GM21423 (cell line): ENCODE measurements around the gene SUCO.
"Not testable (repeated sequence)": the region's sequence is repeated elsewhere in the genome, so short reads cannot be mapped to it uniquely, and the experiment has no call there.

Source experiments
- ATAC-seq: cut with Tn5 transposase; IDR thresholded peaks from one replicate; pipeline ENCODE4 v1.9.1; 2021; ENCODE audit warnings: mild to moderate bottlenecking, moderate library complexity; ENCODE audit not compliant: unreplicated experiment

Gene SUCO

DNA sequence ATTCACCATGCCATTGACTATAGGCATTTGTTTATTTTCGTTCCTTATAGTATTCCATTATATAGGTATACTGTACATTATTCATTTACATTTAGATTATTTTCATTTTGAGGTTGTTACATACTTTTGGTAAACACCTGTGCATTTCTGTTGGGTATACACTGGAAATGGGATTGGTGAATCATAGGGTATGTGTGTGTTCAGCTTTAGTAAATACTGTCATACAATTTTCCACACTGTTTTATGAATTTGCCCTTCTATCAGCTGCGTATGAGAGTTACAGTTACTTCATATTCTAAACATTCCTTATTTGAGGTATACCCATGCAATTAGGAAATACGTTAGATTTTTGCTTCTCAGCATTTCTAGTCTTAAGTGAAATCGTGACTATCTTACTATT, 70.9 kb downstream of the SUCO start:
- no peak for ATAC-seq

DNA sequence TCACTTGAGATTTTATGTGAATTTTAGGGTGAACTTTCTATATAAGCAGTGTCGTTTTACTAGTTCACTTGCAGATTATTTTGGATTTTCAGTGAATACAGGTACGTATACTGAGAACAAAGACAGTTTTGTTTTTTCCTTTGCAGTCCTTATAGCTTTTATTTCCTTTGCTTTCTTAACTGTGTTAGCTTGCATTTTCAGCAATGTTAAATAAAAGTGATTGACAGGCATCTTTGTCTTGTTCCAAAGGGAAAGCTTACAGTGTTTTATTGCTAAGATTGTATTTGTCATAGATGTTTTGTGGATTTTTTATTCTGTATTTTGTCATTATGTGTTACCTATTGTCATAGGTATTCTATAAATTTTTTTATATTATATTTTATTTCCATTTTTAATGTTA, 72.7 kb downstream of the SUCO start:
- ATAC-seq = no peak

DNA sequence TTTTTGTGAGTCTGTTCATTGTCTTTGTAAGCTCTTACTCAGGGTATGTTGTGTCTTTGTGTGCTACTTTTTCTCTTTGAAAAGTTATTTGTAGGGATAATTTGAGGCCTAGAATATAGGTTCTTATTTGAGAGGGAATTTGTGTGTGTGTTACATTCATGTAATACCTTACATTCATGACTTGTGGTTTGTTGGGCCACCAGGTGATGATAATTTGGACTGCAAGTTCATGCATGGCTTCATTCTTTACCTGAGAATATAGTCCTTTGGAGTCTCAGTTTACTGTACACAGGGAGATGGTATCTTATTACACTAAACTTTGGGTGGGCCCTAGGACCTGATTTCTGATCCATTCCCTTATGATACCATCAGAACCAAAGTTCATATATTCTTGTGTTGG, 74.2 kb downstream of the SUCO start:
- ATAC-seq = no peak

DNA sequence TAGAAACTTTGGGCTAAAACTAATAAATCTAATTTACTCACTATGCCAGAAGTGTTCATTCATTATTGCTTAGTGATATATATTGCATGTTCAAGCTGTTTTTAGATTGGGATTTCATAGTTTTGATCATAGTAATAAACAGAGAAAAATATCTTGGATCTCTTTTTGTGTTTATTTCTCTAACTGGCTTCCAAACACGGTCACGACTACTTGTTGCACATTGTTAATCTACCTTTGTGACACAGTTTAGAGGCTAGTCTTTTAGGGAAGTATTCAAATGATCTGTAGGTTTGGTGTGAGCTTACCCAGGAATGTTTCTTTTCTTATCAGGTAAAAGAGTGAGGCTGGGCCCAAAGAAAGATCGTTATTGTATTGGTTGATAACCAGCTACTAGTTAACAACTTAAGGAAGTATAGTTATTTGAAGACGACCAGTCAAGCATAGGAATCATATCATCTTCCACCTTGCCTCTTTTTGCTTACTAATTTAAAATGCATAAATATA, 75.2 kb downstream of the SUCO start:
- no peak for ATAC-seq

DNA sequence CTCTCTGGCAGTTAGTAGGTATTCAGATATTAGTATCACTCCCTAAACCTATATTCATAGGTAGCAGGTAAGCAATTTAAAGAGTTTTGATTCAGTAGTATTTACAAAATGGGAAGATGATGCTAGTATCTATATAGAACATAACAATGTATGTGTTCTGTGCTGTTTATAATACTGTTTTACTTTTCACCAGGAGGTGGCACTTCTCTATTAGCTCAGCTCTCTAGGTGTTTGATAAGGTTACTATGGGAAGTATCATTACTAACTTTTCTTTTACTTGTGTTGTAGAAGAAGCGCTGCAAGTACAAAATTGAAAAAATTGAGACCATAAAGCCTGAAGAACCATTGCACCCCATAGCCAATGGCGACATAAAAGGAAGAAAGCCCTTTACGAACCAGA, 76.6 kb downstream of the SUCO start:
- no peak for ATAC-seq

DNA sequence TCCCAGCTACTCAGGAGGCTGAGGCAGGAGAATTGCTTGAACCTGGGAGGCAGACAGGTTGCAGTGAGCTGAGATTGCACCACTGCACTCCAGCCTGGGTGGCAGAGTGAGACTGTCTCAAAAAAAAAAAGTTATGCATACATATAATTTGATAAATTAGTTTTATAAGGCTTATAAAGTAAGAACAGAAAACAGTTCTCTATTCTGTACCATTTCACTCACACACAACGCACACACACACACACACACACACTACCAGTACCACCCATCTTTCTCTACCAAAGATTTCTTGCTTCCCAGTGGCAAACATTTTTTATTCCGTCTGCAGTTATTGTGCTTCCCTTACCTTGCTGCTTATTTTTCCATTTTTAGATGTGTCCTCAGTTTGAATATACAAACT, 79.5 kb downstream of the SUCO start:
- ATAC-seq = no peak

DNA sequence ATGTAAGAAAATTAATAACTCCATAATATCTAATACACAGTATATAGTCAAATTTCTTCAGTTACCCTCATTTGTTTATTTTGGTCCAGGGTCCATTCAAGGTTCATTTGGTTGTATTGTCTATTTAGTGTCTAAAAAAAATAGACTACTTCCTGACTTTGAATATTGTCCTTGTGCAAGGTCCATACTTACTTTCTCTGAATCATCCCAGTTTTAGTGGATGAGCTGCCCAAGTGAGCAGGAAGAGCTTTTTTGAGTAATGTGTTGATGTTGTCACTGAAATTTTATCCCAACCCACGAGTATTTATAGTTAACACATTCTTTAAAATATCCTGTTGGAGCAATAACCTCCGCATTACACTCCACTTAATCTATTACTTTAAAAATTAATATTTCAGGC, 80.3 kb downstream of the SUCO start:
- ATAC-seq = no peak

DNA sequence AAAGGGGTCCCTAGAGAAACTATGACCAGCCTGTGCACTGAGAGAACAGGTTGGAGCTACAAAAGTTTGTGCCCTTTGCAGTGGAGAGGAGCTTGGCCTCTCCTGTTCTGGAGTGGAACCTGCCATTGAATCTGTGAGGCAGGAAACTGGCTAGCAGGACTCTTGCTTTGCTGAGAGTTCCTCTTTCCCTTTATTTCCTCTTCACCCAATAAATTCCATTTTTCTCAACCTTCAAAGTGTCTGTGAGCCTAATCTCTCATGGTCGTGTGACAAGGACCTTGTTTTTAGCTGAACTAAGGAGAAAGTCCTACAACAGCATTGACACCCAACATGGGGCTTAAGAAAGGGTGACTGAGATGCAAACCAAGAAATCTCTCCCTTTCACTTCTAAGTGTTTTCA, 83.2 kb downstream of the SUCO start:
- no peak for ATAC-seq

DNA sequence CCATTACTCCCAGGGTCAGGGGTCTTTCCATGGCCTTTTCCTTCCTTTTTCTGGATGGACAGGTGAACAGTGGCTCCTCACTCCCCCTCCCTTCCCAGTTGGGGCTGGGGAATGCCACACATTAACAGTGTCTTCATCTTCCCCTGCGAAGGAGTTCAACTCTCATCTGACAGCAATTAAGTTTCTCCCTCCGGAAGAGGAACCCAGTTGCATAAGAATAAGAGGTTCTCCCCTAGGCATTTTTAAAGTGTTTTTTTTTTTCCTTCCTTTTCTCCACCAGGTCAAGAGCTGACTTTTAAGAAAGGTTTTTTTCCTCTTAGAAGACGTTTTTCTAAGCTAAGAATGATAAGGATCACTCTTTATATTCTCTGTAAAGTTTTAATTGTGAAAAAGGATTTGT, 83.7 kb downstream of the SUCO start:
- no peak for ATAC-seq

DNA sequence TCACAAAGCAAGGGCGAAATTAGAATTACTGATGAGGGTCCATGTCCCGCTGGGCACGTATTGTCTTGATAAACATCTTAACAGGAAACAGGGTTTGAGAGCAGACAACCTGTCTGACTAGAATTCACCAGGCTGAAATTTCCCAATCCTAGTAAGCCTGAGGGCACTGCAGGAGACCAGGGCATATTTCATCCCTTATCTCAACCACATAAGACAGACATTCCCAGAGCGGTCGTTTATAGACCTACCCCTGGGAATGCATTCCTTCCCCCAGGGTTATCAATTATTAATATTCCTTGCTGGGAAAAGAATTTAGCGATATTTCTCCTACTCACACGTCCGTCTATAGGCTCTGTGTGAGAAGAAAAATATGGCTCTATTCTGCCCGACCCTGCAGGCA, 87.7 kb downstream of the SUCO start:
- ATAC-seq = not testable (repeated sequence)

DNA sequence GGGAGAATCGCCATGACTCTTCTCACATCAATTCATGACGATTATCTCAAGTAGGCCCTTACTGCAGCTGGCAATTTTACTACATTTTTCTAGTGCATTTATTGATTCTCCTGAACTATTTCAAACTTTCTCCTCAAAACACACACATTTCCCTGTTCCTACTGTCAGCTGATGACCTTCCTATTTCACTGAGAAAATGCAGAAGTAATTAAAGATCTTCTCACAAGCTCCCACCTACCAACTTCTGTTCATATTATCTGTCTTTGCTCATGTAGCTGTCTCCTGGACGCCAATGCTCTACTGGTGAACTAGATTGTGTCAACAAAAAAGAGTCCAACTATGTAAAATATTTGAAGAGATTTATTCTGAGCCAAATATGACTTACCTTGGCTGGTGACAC, 89.6 kb downstream of the SUCO start:
- no peak for ATAC-seq

DNA sequence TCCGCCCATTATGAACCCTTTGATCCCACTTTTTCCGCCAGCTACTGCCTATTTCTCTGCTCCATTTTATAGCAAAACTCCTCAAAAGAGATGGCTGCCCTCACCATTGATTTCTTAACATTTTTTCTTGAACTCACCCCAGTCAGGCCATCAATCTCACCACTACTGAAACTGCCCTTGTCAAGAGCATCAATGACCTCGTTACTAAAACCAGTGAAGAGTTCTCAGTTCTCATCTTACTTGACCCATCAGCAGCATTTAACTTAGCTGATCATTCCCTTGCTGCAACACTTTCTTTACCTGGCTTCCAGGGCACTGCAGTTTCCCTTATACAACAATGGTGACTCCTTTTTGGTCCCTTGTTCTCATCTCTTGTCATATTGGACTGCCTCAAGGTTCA, 90.8 kb downstream of the SUCO start:
- ATAC-seq = no peak

DNA sequence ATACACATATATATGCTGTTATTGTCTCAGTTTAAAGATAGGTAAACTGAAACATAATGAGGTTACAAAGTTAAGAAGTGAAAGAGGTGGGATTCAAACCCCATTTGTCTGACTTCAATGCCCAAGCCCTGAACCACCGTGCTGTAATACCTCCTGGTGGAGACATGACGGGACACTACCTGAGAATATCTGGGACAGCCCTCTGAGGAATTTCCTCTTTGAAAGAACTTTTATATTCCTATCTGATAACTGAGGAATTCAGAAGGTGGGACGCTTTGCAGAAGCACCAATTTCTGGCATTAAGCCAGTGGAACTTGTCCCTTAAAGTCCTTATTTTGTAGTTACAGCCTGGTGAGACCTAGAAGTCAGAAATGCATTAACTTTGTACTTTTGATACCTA, 93.9 kb downstream of the SUCO start:
- no peak for ATAC-seq

DNA sequence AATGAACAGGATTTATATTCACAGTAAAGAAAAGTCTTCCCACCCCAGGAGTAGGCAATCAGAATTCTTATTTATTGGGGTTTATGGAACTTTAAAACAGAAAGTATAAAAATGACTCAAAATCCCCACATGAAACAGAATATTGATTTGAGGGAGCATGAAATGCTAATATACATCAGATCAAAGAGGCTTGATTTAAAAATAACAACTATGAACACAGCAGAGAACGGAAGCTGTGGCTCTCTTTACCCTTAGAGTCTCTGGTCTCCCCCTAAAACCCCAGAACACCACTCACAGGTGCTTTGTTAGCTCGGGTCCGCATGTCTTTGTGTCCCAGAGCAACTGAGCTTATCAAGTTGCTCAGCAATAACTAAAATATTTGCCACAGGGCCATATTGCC, 94.8 kb downstream of the SUCO start:
- no peak for ATAC-seq

DNA sequence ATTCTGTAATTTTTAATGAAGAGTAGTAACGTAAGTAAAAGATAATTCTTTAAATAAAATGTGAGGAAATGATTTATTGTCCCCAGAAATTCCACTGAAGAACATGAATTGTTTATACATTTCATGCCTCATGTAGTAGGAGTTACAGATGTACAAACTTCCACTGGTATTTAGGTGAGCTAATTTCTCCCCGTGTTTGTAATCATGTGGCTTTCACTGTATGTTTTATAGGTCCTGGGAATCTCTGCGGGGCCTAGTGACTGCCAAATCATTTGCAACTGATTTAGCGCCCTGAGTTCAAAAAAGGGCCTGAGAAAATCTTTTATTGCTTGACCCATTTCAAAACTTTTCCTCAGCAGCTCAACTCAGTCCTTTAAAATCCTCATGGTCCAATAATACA, 95.5 kb downstream of the SUCO start:
- ATAC-seq = no peak

DNA sequence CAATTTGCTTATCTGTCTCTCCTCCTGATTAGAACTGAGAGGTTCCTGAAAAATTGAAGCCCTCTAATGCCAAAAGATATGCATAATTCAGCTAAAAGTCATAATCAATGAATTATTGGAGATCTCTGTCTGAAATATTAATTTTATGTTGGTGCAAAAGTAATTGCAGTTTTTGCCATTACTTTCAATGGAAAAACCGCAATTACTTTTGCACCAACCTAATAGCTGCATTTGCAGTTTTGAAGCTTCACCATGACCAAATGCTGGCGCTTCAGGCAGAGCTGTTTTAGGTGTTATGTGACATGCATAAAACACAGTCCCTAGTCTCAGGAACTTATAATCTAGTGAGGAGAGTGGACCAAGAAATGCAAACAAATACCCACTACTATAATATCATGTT, 96.2 kb downstream of the SUCO start:
- ATAC-seq = no peak

DNA sequence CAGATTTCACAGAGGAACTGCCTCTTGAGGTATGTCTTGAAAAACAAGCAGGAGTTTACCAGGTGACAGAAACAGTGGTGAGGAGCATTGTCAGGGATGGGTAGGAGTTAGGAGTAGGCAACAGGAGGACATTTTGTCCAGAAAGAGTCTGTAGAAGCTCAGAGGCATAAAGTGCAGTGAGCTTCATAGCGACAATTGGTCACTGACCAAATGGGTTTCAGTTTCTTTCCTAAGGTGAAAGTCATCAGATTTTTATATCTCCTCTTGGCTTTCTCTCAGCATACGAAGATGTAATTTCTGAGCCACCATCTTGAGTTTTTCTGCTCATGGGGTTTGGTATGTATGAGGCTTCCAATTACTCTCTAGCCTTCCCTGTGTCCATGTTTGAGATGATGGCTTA, 96.7 kb downstream of the SUCO start:
- ATAC-seq = no peak

DNA sequence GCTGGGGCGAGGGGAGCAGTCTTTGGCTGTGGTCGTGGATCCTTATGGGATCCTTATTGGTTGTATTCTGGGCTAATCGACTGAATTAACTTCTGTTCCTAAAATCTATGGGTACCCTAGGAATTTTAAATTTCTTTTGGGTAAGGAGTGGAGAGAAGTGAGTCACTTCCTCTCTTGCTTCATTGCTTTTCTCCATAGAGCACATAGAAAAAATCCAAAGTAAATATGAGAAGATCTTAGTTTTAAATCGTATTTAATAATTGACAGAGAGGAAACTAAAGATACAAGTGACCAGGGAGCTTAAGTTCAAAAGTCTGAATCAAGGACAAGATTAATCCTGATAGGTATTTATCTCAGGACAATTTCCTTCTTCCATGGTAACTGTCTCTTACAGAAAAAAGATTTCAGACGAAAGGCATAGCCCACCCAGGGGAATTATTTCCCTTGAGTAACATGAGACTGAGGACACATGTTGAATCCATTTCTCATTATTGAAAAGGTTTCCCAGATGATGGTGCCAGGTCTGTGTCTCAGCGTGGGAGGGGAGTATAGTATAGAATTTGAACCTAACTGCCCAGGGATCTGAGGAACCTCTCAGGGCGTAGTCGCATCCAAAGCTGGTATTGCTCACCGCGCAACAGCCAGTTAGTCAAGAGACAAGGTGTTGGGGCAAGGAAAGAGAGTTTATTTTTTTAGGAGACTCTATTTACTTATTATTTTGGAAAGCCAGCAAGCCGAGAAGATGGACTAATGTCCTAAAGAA, 97.3 kb downstream of the SUCO start:
- ATAC-seq = no peak

DNA sequence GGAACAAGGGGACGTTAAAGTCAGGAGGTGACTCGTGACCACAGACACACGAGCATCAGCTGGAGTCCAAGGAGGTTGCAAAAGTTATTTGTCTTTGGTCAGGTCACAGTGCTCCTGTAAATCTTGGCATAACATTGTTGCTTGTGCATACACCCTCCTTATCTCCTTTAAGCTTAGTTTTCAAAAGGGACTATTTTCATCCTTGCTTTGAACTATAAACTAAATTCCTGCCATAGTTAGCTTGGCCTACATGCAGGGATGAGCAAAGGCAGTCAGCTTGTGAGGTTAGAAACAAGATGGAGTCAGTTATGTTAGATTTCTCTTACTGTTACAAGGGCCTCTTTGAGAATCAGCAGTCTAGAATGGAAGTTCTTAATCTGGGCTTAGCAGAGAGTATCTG, 97.9 kb downstream of the SUCO start:
- ATAC-seq = no peak

DNA sequence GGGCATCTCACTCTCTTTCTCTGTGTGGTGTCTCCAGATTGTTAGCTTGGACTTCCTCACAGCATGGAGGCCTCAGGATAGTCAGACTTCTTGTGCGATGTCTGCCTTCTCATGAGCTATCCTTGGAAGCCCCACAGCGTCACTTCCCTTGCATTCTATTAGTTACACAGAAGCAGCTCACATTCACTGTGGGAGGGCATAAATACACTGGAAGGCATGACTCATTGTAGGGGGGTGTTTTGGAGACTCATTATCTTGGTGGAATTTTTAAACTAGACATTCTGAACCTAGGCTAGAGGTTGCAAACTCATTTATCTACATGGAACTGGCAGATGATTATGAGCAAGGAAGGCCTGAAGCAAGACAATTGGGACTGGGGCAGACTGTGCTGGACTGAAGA, 104.6 kb downstream of the SUCO start:
- no peak for ATAC-seq

DNA sequence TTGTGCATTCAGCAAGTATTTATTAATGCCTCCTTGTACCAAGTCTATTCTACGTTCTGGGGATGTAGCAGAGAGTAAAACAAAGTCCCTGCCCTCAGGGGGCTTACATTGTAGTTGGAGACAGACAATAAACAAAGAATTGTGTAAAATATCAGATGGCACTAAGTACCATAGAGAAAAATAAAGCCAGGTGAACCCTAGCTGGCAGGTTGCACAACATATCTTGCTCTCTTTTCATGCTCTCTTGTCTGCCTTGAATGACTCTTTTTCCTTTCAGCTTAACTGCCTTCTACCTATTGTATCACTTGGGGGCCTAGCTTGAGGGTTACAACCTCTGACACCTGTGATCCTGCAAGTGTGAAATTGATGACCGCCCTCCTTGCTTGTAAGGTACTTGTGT, 105.3 kb downstream of the SUCO start:
- ATAC-seq = no peak

DNA sequence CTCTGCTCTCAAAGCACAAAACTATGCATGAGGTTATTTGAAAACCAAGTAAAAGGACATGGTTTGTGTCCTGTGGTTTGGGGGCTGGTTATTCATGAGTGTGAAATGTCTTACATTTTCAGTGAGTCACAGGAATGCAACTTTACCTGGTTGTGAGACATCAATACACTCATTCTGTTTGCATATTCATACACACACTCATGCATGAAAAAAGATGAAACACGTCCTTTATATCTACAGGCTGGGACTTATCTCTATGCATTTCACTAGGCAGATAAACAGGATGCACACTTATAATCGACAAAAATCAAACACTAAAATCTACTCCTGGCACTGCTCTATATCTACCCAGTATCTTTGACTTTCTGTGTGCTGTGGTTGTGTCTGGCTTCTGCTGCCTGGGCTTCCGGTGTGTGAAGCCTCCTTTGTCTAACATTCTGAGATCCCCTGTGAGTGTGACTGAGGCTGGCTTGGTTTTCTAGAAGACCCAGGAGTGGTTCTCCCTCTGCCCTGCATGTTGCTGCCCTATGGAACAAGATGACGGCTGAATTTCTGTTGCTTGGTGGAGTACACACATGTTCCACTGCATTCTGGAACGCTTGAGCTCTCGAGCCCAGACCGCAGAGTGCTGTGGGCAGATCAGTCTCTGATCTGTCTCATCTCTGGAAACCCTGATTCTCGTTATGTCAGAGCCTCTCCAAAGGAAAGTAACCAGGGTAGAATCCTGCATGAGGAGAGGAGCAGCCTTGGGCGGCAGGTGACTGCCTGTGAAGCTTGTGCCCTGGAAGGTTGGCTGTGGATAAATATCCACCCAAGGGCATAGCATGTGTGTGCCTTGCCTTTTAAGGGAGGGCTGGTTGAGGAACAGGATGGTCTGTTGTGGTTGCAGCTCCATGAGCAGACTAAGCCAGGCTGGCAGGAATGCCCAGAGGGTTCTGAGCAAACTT, 106.2 kb downstream of the SUCO start:
- no peak for ATAC-seq
